Smooth muscle cell (in vitro differentiated cells): ENCODE data around the gene KLK7. TPM values are rescaled to one million over a fixed set of nuclear protein-coding genes. Genes with fewer than 3 reads are reported as not detected.

Experiments used
- DNase-seq: peaks from one replicate; lab custom pipeline; 2025; ENCODE audit not compliant: unreplicated experiment; lab: John Stamatoyannopoulos, UW
- H2AFZ ChIP-seq: fragments of 200-600 bp; sonication (generic); 2 replicates; pipeline ENCODE4 v1.6.0; 2016; ENCODE audit warnings: antibody characterized with exemption, low read depth, mild to moderate bottlenecking
- H3F3A ChIP-seq: fragments of 200-600 bp; sonication (generic); 2 replicates; pipeline ENCODE4 v1.6.0; 2017; ENCODE audit warnings: antibody characterized with exemption, low read depth
- H3K27ac ChIP-seq: fragments of 200-600 bp; sonication (generic); 2 replicates; pipeline ENCODE4 v1.5.1; 2016; ENCODE audit warnings: low read depth, mild to moderate bottlenecking
- H3K27me3 ChIP-seq: fragments of 200-600 bp; sonication (generic); 2 replicates; pipeline ENCODE4 v1.6.1; 2016; ENCODE audit warnings: low read depth, mild to moderate bottlenecking
- H3K36me3 ChIP-seq: fragments of 200-600 bp; sonication (generic); 2 replicates; pipeline ENCODE4 v1.5.1; 2016; ENCODE audit warnings: low read depth
- H3K4me1 ChIP-seq: fragments of 200-600 bp; sonication (generic); 2 replicates; pipeline ENCODE4 v1.5.1; 2016; ENCODE audit warnings: low read depth
- H3K4me2 ChIP-seq: fragments of 200-600 bp; sonication (generic); 2 replicates; pipeline ENCODE4 v1.6.0; 2016; ENCODE audit warnings: mild to moderate bottlenecking
- H3K4me3 ChIP-seq: fragments of 200-600 bp; sonication (generic); 2 replicates; pipeline ENCODE4 v1.5.1; 2016; ENCODE audit warnings: mild to moderate bottlenecking
- H3K79me2 ChIP-seq: fragments of 200-600 bp; sonication (generic); 2 replicates; pipeline ENCODE4 v1.6.0; 2016; ENCODE audit warnings: low read depth, mild to moderate bottlenecking
- H3K9ac ChIP-seq: fragments of 200-600 bp; sonication (generic); 2 replicates; pipeline ENCODE4 v1.6.0; 2016; ENCODE audit warnings: low read depth
- H3K9me3 ChIP-seq: fragments of 200-600 bp; sonication (generic); replicated peaks from 2 replicates; pipeline ENCODE4 v1.5.1; 2016; ENCODE audit warnings: low read depth
- H4K20me1 ChIP-seq: fragments of 200-600 bp; sonication (generic); 2 replicates; pipeline ENCODE4 v1.6.0; 2016; ENCODE audit warnings: low read depth
- WGBS: methylation state at CpG from one replicate; pipeline ENCODE4 v1.1.7; 2016; ENCODE audit warnings: low lambda C conversion rate; 5-methylcytosine and 5-hydroxymethylcytosine counted together
- polyA plus RNA-seq: library from polyadenylated mRNA; unstranded; fragments of >200 nt; fragmentation: Nextera tagmentation; extraction: Ambion mirVana; gene quantifications from 2 replicates; pipeline ENCODE4 v1.2.1, GENCODE V29; 2016
- total RNA-seq: library from RNA; depleted of rRNA; stranded (reverse); fragments of >200 nt; gene quantifications from 2 replicates; pipeline ENCODE4 v1.2.3, GENCODE V29; 2014
- TF ChIP-seq, protein P1 (sequence below): fragments of 200-600 bp; sonication (generic); IDR thresholded peaks from 2 replicates; pipeline ENCODE4 v1.5.1; 2017; ENCODE audit warnings: borderline replicate concordance, mild to moderate bottlenecking, antibody characterized with exemption; ENCODE audit not compliant: insufficient read depth, poor library complexity, severe bottlenecking

Gene KLK7
- total and polyA plus RNA-seq, 2 experiments from 2014 or later, result 0.25 TPM; not detected in 1

DNA sequence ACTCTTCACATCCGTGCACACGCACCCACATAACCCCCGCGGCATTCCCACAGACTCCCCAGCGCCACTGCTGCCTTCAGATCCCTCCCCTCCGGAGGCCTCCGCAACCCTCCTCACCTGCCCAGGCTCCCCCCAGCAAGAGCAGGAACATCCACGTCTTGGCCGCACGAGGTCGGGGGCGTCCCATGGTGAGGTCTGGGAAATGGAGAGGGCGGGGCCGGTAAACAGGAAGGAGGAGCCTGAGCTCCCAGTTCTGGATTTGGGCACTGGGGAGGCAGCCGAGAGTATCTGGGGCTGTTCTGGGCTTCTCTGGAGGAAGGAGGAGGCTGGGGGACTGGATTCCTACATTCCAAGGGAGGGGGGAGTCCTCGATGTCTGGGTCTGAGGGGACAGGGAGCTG lies 17.3 kb upstream of the KLK7 start:
- Histone ChIP-seq H3K27me3 (peaks cover 10% of the 10 kb centered on the region), H3F3A (no peaks in the 10 kb centered on the region), H3K9ac (no peak overlapping the region), H3K79me2 (no peaks in the 10 kb centered on the region), H3K4me2 (no peak overlapping the region), H3K9me3 (no peaks in the 10 kb centered on the region), H3K27ac (no peak overlapping the region), H2AFZ (no peak overlapping the region), H3K4me1 (peaks cover 5% of the 10 kb centered on the region), H3K36me3 (no peaks in the 10 kb centered on the region), H4K20me1 (no peaks in the 10 kb centered on the region), H3K4me3 (no peak overlapping the region)
- 36% methylated on average over 16 of the region's 16 CpGs for WGBS
- TF ChIP-seq, protein P1, sequence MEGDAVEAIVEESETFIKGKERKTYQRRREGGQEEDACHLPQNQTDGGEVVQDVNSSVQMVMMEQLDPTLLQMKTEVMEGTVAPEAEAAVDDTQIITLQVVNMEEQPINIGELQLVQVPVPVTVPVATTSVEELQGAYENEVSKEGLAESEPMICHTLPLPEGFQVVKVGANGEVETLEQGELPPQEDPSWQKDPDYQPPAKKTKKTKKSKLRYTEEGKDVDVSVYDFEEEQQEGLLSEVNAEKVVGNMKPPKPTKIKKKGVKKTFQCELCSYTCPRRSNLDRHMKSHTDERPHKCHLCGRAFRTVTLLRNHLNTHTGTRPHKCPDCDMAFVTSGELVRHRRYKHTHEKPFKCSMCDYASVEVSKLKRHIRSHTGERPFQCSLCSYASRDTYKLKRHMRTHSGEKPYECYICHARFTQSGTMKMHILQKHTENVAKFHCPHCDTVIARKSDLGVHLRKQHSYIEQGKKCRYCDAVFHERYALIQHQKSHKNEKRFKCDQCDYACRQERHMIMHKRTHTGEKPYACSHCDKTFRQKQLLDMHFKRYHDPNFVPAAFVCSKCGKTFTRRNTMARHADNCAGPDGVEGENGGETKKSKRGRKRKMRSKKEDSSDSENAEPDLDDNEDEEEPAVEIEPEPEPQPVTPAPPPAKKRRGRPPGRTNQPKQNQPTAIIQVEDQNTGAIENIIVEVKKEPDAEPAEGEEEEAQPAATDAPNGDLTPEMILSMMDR, result no peak
- no peak for DNase-seq

DNA sequence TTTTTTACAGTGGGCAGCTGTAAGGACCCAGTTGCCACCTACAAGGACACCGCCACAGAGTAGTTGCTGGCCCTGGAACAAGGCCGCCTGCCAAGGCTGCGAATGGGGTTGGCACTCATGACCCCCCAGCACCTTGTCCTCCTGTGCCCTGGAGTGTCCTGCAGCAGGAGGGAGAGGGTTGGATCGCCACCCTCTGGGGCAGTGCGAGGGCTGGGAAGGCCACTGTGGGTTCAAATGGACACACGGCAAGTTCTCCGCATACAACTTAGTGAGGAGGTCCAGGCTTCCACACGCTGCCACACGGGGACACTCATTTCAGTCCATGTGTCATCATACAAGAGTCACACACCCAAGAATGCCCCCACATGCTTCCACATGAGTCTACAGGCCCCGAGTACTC lies 16.7 kb upstream of the KLK7 start:
- no peak overlapping the region for H3K4me2 ChIP-seq
- H3K4me1 ChIP-seq, result peaks cover 5% of the 10 kb centered on the region
- TF ChIP-seq, protein P1, result no peak
- H3K27ac ChIP-seq, result no peak overlapping the region
- H3K4me3 ChIP-seq, result no peak overlapping the region
- no peaks in the 10 kb centered on the region for H3K79me2 ChIP-seq
- H3K36me3 ChIP-seq, result no peaks in the 10 kb centered on the region
- H3K27me3 ChIP-seq, result peaks cover 9% of the 10 kb centered on the region
- H3K9me3 ChIP-seq, result no peaks in the 10 kb centered on the region
- H2AFZ ChIP-seq, result no peak overlapping the region
- DNase-seq, result no peak
- no peak overlapping the region for H3K9ac ChIP-seq
- no peaks in the 10 kb centered on the region for H4K20me1 ChIP-seq
- H3F3A ChIP-seq, result no peaks in the 10 kb centered on the region
- 95% methylated on average over 10 of the region's 10 CpGs for WGBS

DNA sequence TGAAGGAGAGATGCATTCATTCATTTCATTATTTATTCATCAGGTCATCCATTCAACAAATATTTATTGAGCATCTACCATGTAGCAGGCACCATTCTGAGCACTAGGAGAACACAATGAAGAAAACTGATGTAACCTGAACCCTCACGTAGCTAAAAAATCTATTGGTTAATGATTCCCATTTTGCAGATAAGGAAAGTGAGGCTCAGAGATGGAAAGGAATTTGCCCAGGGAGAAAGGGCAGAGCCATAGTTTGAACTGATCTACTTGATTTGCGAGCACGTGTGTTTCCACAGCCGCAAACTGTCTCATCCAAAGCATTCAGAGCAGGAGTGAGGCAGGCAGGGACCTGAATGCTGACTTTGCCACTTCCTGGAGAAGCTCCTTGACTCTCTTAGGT lies 15.0 kb upstream of the KLK7 start:
- no peaks in the 10 kb centered on the region for H3K36me3 ChIP-seq
- H3K9me3 ChIP-seq, result no peaks in the 10 kb centered on the region
- TF ChIP-seq, protein P1, result no peak
- H3K4me1 ChIP-seq, result peaks cover 5% of the 10 kb centered on the region
- H2AFZ ChIP-seq, result no peak overlapping the region
- H4K20me1 ChIP-seq, result no peaks in the 10 kb centered on the region
- no peak for DNase-seq
- no peak overlapping the region for H3K4me2 ChIP-seq
- 77% methylated on average over 4 of the region's 4 CpGs for WGBS
- H3F3A ChIP-seq, result no peaks in the 10 kb centered on the region
- H3K27ac ChIP-seq, result no peak overlapping the region
- no peaks in the 10 kb centered on the region for H3K79me2 ChIP-seq
- no peak overlapping the region for H3K4me3 ChIP-seq
- H3K27me3 ChIP-seq, result peaks cover 3% of the 10 kb centered on the region
- no peak overlapping the region for H3K9ac ChIP-seq

DNA sequence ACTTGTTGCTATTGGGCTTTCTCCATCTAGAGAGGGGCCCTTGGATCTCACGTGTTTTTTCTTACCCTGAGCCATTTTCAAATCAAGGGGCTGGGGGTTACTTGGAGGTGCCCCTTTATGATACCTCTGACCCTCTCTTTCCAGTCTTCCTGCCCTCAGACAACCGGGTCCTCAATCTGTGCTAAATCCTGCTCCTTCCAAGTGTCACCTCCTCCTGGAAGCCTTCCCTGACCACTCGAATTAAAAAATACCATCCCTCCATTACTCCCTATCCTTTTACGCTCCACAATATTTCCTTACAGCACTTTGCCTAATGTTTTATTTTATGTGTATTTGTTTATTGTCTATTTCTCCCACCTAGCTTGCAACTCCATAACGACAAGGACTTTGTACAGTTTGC lies 14.3 kb upstream of the KLK7 start:
- H3K4me2 ChIP-seq, result no peak overlapping the region
- no peak for DNase-seq
- no peaks in the 10 kb centered on the region for H3K36me3 ChIP-seq
- H3K27me3 ChIP-seq, result peaks cover 3% of the 10 kb centered on the region
- H4K20me1 ChIP-seq, result no peaks in the 10 kb centered on the region
- H3K4me3 ChIP-seq, result no peak overlapping the region
- H2AFZ ChIP-seq, result no peak overlapping the region
- H3K4me1 ChIP-seq, result peaks cover 5% of the 10 kb centered on the region
- TF ChIP-seq, protein P1, result no peak
- H3K9ac ChIP-seq, result no peak overlapping the region
- H3F3A ChIP-seq, result no peaks in the 10 kb centered on the region
- H3K79me2 ChIP-seq, result no peaks in the 10 kb centered on the region
- H3K9me3 ChIP-seq, result no peaks in the 10 kb centered on the region
- H3K27ac ChIP-seq, result no peak overlapping the region
- WGBS, result 84% methylated on average over 5 of the region's 5 CpGs
